GM12801 (cell line): Measurements from ENCODE around the gene COL4A2.

Source experiments
- CTCF ChIP-seq: IDR thresholded peaks from one replicate; pipeline ENCODE4 v1.5.1; 2011; ENCODE audit warnings: control low read depth; ENCODE audit not compliant: insufficient read length; ENCODE audit errors: extremely low read depth

COL4A2 gene

GRCh38 chr13:110305001-110305400 is 2.1 kb upstream of the COL4A2 start:
- TF ChIP-seq CTCF = no peak

GRCh38 chr13:110305544-110305943 is 1.5 kb upstream of the COL4A2 start:
- no peak for TF ChIP-seq CTCF

GRCh38 chr13:110305949-110306339 is 1.1 kb upstream of the COL4A2 start:
- TF ChIP-seq CTCF = no peak

GRCh38 chr13:110306340-110306959 is 634 bp upstream of the COL4A2 start:
- TF ChIP-seq CTCF = no peak

- TF ChIP-seq CTCF = no peak
Measured at GRCh38 chr13:110307767-110308655, 927 bp downstream of the COL4A2 start.

- TF ChIP-seq CTCF = no peak
Measured at GRCh38 chr13:110308656-110309359, 1.7 kb downstream of the COL4A2 start.
